Pulmonary artery endothelial cell (primary cell): ENCODE measurements around the gene SMCO3. TPM values are rescaled to one million over a fixed set of nuclear protein-coding genes. Genes with fewer than 3 reads are reported as not detected.

Experiments
- DNase-seq: peaks from one replicate; pipeline ENCODE4 v3.0.0-alpha.2; 2011; ENCODE audit warnings: low read depth, low spot score
- total RNA-seq: library from RNA; depleted of rRNA; stranded (reverse); fragments of >200 nt; gene quantifications from 2 replicates; pipeline ENCODE4 v1.2.3, GENCODE V29; 2014

SMCO3 gene
- total RNA-seq, 1 donor from 2014 or later, result 0.46 TPM

- DNase-seq, result no peak
Measured at GRCh38 chr12:14828892-14829291, 14.9 kb upstream of the SMCO3 start.

GRCh38 chr12:14827043-14827442 is 13.1 kb upstream of the SMCO3 start:
- no peak for DNase-seq

GRCh38 chr12:14826491-14826890 is 12.5 kb upstream of the SMCO3 start:
- no peak for DNase-seq

GRCh38 chr12:14825256-14825655 is 11.3 kb upstream of the SMCO3 start:
- no peak for DNase-seq

GRCh38 chr12:14824012-14824634 is 10.1 kb upstream of the SMCO3 start:
- DNase-seq, result no peak

- no peak for DNase-seq
Measured at GRCh38 chr12:14811486-14811885, 2.5 kb downstream of the SMCO3 start.

GRCh38 chr12:14810953-14811483 is 3.0 kb downstream of the SMCO3 start:
- DNase-seq, result no peak

GRCh38 chr12:14810167-14810952 is 3.6 kb downstream of the SMCO3 start:
- no peak for DNase-seq

GRCh38 chr12:14803830-14804160 is 10.2 kb downstream of the SMCO3 start:
- no peak for DNase-seq

GRCh38 chr12:14803011-14803829 is 10.8 kb downstream of the SMCO3 start, which contains the start of the genes C12orf60 and WBP11:
TSS of gene C12orf60 (plus strand) at chr12:14803670. CDS start at chr12:14822936, 19,266 bp downstream.
TSS of gene WBP11 (minus strand) at chr12:14803478. CDS start at chr12:14801383, 2,095 bp downstream.
- DNase-seq, result peak; percentile 98

- DNase-seq, result no peak
Measured at GRCh38 chr12:14802721-14803010, 11.3 kb downstream of the SMCO3 start.

GRCh38 chr12:14802247-14802646 is 11.7 kb downstream of the SMCO3 start:
- DNase-seq, result no peak

- no peak for DNase-seq
Measured at GRCh38 chr12:14795028-14795448, 18.9 kb downstream of the SMCO3 start.

GRCh38 chr12:14785568-14785967 is 28.4 kb downstream of the SMCO3 start:
- no peak for DNase-seq

- no peak for DNase-seq
Measured at GRCh38 chr12:14784471-14784870, 29.5 kb downstream of the SMCO3 start.

GRCh38 chr12:14782756-14783155 is 31.2 kb downstream of the SMCO3 start:
- no peak for DNase-seq

GRCh38 chr12:14781563-14781962 is 32.4 kb downstream of the SMCO3 start:
- no peak for DNase-seq

- DNase-seq, result no peak
Measured at GRCh38 chr12:14780859-14781258, 33.1 kb downstream of the SMCO3 start.

- DNase-seq, result no peak
Measured at GRCh38 chr12:14779834-14780233, 34.1 kb downstream of the SMCO3 start.

- no peak for DNase-seq
Measured at GRCh38 chr12:14777271-14777670, 36.7 kb downstream of the SMCO3 start.

GRCh38 chr12:14776236-14776961 is 37.6 kb downstream of the SMCO3 start:
- DNase-seq, result no peak
